Heart right ventricle (tissue), 16 donors: ENCODE measurements around the gene PPP2R5B. TPM values are rescaled to one million over a fixed set of nuclear protein-coding genes. Genes with fewer than 3 reads are reported as not detected.

Source experiments
- ATAC-seq, 8 donors: fragments of 200-7000 bp; cut with Tn5 transposase; one replicate each; pipeline ENCODE4 v1.9.1; 2020; ENCODE audit warnings: mild to moderate bottlenecking in 8 of 8, moderate library complexity in 8 of 8, moderate number of reproducible peaks in 1 of 8
- DNase-seq, 2 donors: peaks; one replicate each; pipeline ENCODE4 v3.0.0-alpha.2; 2020
- H3K27ac ChIP-seq, 10 donors: fragments of 200-600 bp; sonication (generic) in 2 of 10; one replicate each; pipeline versions ENCODE4 v1.5.0 to v1.8.0; 2020 to 2022; ENCODE audit warnings: mild to moderate bottlenecking in 3 of 10
- H3K27me3 ChIP-seq, 7 donors: fragments of 200-600 bp; one replicate each; pipeline ENCODE4 v1.8.0; 2021 to 2022; ENCODE audit warnings: mild to moderate bottlenecking in 2 of 7
- H3K36me3 ChIP-seq, 9 donors: fragments of 200-600 bp; sonication (generic) in 1 of 9; one replicate each; pipeline versions ENCODE4 v1.5.0 to v1.8.0; 2020 to 2022; ENCODE audit warnings: mild to moderate bottlenecking in 2 of 9
- H3K4me1 ChIP-seq, 9 donors: fragments of 200-600 bp; sonication (generic) in 1 of 9; one replicate each; pipeline versions ENCODE4 v1.5.0 to v1.8.0; 2020 to 2022; ENCODE audit warnings: mild to moderate bottlenecking in 4 of 9
- H3K4me3 ChIP-seq, 10 donors: fragments of 200-600 bp; sonication (generic) in 2 of 10; one replicate each; pipeline versions ENCODE4 v1.5.0 to v1.8.0; 2020 to 2022; ENCODE audit warnings: mild to moderate bottlenecking in 7 of 10, moderate library complexity in 2 of 10
- H3K9me3 ChIP-seq, 11 donors: fragments of 200-600 bp in 10 of 11; sonication (generic) in 2 of 11; one replicate each; pipeline versions ENCODE4 v1.5.0 to v1.8.0; 2013 to 2022; ENCODE audit warnings: mild to moderate bottlenecking in 2 of 11, control low read depth in 1 of 11, moderate library complexity in 1 of 11
- WGBS, 2 donors: extraction: QIAGEN DNeasy Blood & Tissue Kit; methylation state at CpG; one replicate each; pipeline ENCODE4 v1.1.7; 2013; ENCODE audit warnings: inconsistent platforms in 1 of 2; 5-methylcytosine and 5-hydroxymethylcytosine counted together
- intact Hi-C, 10 donors: fragments of 100-400 bp; cut with DNase I; formaldehyde crosslinking; loops; one replicate each; pipeline versions ENCODE4 v1.11.1 to v1.14.2; 2022
- polyA plus RNA-seq, 2 donors: library from polyadenylated mRNA; stranded (reverse); fragments of 200-250 nt; gene quantifications; one replicate each; pipeline ENCODE4 v1.2.3, GENCODE V29; 2013
- total RNA-seq, 10 donors: library from RNA; stranded (reverse); fragmentation: NEBNext Ultra II Directional in 3 of 10; extraction: Animal tissue kit (Norgen Biotek cat#: 25700) in 3 of 10; gene quantifications; one replicate each; pipeline versions ENCODE4 v1.2.1 to v1.2.4, GENCODE V29; 2021 to 2023
- TF ChIP-seq, protein P1 (sequence below), 9 donors: fragments of 200-600 bp; sonication (generic) in 2 of 9; IDR thresholded peaks; one replicate each; pipeline versions ENCODE4 v1.5.0 to v1.8.0; 2021 to 2022; ENCODE audit warnings: antibody characterized with exemption in 9 of 9, mild to moderate bottlenecking in 5 of 9, moderate library complexity in 1 of 9
- donor health status: Arrhythmogenic right ventricular cardiomyopathy.
- donor health status: ischemic (EF 13 %, LVEDD 7.1; RV severe dilation, severe dysfunction).
- donor health status: healthy with polysubstance abuse.
- donor health status: DM: no; HTN: yes; CAD: no.
- donor health status: DM: no; HTN: no; CAD: no.
- donor health status: ischemic (EF 25% LVEDD 6.9; RV normal size, moderate dysfunction).
- donor health status: ischemic (EF 25% LVEDD 5.7; RV mildly dilated, moderate dysfunction).
- donor health status: healthy.
- donor health status: DM: yes; HTN: yes; CAD: no.
- donor health status: Ischemic cardiomyopathy.
- donor health status: ischemic (EF 35%, LVEDD 5.7; RV mildly dilated, moderate dysfunction).
- donor health status: nonischemic (EF 11% LVEDD 7.7; RV severe dilation, severe dysfunction).
- donor health status: DM: yes; HTN: yes; CAD: no.
- donor health status: PGD.
- donor health status: ischemic (EF 29% LVEDD 5.4; RV normal size, mild dysfunction).
- donor health status: nonischemic (EF 23%, LVEDD 6.1; RV moderate dilation, normal function).

The PPP2R5B gene
- total and polyA plus RNA-seq, 12 donors: 13.4 to 30.8 (median 22.3) TPM

DNA sequence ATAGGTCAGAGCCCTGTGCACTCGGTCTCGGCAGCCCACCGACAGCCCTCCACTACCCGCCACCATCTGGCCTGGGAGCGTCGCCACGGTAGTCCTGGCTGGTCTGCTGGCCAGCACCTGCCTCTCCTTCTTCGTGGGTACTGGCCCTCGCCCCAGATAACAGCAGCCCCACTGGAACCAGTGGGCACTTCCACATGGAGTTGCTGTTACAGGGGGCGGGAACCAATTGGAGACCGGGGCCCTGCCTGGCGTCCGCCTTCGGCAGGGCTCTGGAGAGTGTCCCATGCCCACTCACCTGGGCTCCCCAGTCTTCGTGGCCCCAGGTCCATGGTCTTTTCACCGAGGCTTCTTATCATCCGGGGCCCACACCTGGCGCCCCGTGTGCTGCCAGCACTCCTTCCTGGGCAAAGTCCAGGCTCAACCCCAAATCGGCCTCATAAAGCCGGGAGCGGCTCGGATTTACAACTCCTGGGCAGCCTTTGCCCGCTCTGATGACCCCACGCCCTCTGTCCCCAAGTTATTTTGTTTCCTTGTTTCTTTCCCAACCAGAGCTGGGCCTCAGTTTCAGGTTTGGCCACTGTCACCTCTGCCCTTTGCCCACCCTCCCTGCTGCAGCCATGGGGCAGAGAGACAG is 33.2 kb upstream of the PPP2R5B start:
- DNase-seq: no peak
- H3K4me1 ChIP-seq: peaks cover 15 to 60% (median 46%) of the 10 kb centered on the region in 9 donors
- WGBS, 2 donors: 90 to 93% methylated on average over 25 of the region's 25 CpGs

DNA sequence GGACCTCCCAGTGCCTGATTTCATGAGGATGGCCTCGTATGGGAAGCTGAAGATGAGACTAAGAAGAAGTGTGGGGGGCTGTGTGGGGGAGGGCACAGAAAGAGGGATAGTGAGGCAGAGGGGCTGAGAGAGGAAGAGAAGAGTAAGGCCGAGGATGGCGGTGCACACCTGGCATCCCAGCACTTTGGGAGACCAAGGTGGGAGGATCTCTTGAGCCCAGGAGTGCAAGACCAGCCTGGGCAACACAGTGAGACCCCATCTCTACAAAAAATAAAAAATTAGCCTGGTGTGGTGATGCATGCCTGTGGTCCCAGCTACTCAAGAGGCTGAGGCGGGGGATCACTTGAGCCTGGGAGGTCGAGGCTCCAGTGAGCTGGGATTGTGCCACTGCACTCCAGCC is 32.6 kb upstream of the PPP2R5B start:
- WGBS, 2 donors: 80 to 81% methylated on average over 5 of the region's 5 CpGs

More for the DNA sequence above, 33.2 kb upstream of the PPP2R5B start:
- TF ChIP-seq, protein P1, sequence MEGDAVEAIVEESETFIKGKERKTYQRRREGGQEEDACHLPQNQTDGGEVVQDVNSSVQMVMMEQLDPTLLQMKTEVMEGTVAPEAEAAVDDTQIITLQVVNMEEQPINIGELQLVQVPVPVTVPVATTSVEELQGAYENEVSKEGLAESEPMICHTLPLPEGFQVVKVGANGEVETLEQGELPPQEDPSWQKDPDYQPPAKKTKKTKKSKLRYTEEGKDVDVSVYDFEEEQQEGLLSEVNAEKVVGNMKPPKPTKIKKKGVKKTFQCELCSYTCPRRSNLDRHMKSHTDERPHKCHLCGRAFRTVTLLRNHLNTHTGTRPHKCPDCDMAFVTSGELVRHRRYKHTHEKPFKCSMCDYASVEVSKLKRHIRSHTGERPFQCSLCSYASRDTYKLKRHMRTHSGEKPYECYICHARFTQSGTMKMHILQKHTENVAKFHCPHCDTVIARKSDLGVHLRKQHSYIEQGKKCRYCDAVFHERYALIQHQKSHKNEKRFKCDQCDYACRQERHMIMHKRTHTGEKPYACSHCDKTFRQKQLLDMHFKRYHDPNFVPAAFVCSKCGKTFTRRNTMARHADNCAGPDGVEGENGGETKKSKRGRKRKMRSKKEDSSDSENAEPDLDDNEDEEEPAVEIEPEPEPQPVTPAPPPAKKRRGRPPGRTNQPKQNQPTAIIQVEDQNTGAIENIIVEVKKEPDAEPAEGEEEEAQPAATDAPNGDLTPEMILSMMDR (IDR thresholded peaks at IDR 0.05): no peak
- H3K27ac ChIP-seq: peak overlapping the region in 4 of 10 donors; percentile 68 to 77 (median 72)
- H3K4me3 ChIP-seq: no peak overlapping the region
- H3K36me3 ChIP-seq: peaks cover 0 to 20% (median 0%) of the 10 kb centered on the region in 9 donors
- intact Hi-C loops: loop anchor here in 4 of 10 donors (5.0 to 10.0 kb wide), 2 partner anchors 44 to 107 kb away; no protein-coding TSS in a partner anchor
- no peak for ATAC-seq
- no peaks in the 10 kb centered on the region for H3K27me3 ChIP-seq
- H3K9me3 ChIP-seq: no peaks in the 10 kb centered on the region

GRCh38 chr11:64892411-64892831 is 32.1 kb upstream of the PPP2R5B start:
- peak in 2 of 8 donors; percentile 2 to 10 for ATAC-seq
- Histone ChIP-seq H3K4me3 (no peak overlapping the region), H3K27me3 (no peaks in the 10 kb centered on the region), H3K27ac (peak overlapping the region in 8 of 10 donors; percentile 34 to 77 (median 66)), H3K9me3 (no peaks in the 10 kb centered on the region), H3K4me1 (peaks cover 15 to 57% (median 40%) of the 10 kb centered on the region in 9 donors), H3K36me3 (peaks cover 0 to 31% (median 3%) of the 10 kb centered on the region in 9 donors)
- TF ChIP-seq, protein P1 (IDR thresholded peaks at IDR 0.05): no peak
- 52 to 66% methylated on average over 11 of the region's 11 CpGs for WGBS, 2 donors
- intact Hi-C loops: loop anchor here in 5 of 10 donors (1.0 to 10.0 kb wide), 3 partner anchors 44 to 108 kb away; no protein-coding TSS in a partner anchor
- DNase-seq: peak in 1 of 2 donors; percentile 62

More for the DNA sequence above, 32.6 kb upstream of the PPP2R5B start:
- no peaks in the 10 kb centered on the region for H3K9me3 ChIP-seq
- peaks cover 0 to 25% (median 0%) of the 10 kb centered on the region in 9 donors for H3K36me3 ChIP-seq
- H3K4me1 ChIP-seq: peaks cover 15 to 60% (median 45%) of the 10 kb centered on the region in 9 donors
- no peak for ATAC-seq
- intact Hi-C loops: loop anchor here in 5 of 10 donors (1.0 to 10.0 kb wide), 3 partner anchors 44 to 107 kb away; no protein-coding TSS in a partner anchor
- no peaks in the 10 kb centered on the region for H3K27me3 ChIP-seq
- no peak overlapping the region for H3K4me3 ChIP-seq
- H3K27ac ChIP-seq: peak overlapping the region in 7 of 10 donors; percentile 34 to 77 (median 68)
- TF ChIP-seq, protein P1 (IDR thresholded peaks at IDR 0.05): no peak
- DNase-seq: no peak

GRCh38 chr11:64892838-64893193 is 31.7 kb upstream of the PPP2R5B start:
- no peak for DNase-seq
- Histone ChIP-seq H3K4me3 (no peak overlapping the region), H3K27ac (peak overlapping the region in 9 of 10 donors; percentile 30 to 77 (median 64)), H3K9me3 (no peaks in the 10 kb centered on the region), H3K27me3 (no peaks in the 10 kb centered on the region), H3K36me3 (peaks cover 0 to 35% (median 5%) of the 10 kb centered on the region in 9 donors), H3K4me1 (peaks cover 12 to 53% (median 36%) of the 10 kb centered on the region in 9 donors)
- TF ChIP-seq, protein P1 (IDR thresholded peaks at IDR 0.05): no peak
- 85 to 87% methylated on average over 10 of the region's 10 CpGs for WGBS, 2 donors
- intact Hi-C loops: loop anchor here in 5 of 10 donors (1.0 to 10.0 kb wide), 3 partner anchors 45 to 108 kb away; no protein-coding TSS in a partner anchor
- ATAC-seq: no peak
